HG03045 (cell line): ENCODE results near the gene NR1I2.

ENCODE experiments used
- ATAC-seq: cut with Tn5 transposase; IDR thresholded peaks from one replicate; pipeline ENCODE4 v1.9.1; 2021; ENCODE audit warnings: mild to moderate bottlenecking, moderate library complexity; ENCODE audit not compliant: unreplicated experiment

The NR1I2 gene

GRCh38 chr3:119817583-119818363, 35.9 kb downstream of the NR1I2 start:
- no peak for ATAC-seq

GRCh38 chr3:119818937-119819336, 37.0 kb downstream of the NR1I2 start:
- ATAC-seq = no peak

DNA sequence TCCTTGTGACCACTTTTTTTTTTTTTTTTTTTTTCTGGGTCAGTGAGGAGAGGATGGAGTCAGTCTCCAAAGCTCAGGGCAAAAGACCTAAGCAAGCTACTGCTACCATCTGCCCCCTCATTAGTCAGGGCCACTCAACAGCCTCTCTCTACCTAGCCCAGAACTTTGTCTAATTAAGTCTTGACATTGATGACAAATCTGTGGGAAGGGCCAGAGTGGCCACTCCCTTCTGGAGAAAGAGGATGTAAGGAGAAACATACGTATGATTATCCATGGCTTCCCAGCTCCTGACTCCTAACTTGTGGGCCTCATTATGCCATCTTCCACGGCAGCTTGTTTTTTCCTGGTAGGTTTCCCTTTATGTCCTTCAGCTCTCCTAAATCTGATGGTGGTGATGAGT, 37.9 kb downstream of the NR1I2 start:
- ATAC-seq = no peak

GRCh38 chr3:119825820-119826219, 43.9 kb downstream of the NR1I2 start:
- no peak for ATAC-seq

DNA sequence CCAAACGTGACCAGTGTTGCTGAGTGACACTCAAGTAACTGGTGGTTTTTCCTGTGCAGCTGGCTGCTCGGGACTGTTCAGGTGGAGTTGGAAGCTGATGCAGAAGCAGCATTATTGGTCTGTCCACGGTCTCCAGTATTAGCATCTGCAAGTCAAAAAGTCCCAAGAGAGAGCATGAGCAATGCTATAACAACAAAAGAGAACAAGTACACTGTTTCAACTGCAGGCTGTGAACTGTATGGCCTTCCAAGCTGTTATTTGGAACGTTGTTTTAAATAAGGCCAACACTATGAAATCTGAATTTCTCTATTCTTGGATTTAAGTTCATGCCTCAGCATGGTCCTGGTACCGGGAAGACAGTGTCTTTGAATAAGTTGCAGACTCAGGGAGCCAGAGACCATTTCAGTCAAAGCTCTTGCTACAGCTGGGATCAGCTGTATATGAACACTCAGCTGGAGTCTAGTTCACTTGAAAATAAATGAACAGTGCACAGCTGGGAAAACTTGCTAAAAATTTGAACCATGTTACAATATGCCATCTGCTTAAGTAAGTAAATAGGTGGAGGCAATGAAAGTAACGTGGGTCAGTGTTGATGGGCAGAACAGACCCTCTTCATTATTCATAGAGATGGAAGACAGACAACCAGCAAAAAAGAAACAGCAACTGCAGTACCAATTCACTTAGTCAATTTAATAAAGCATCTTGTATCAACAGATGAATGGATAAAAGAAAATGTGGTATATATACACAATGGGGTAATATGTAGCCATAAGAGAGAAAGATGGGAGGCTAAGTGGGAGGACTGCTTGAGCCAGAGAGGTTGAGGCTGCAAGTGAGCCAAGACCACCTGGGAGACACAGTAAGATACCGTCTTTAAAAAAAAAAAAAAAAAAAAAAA, 45.1 kb downstream of the NR1I2 start:
- no peak for ATAC-seq

DNA sequence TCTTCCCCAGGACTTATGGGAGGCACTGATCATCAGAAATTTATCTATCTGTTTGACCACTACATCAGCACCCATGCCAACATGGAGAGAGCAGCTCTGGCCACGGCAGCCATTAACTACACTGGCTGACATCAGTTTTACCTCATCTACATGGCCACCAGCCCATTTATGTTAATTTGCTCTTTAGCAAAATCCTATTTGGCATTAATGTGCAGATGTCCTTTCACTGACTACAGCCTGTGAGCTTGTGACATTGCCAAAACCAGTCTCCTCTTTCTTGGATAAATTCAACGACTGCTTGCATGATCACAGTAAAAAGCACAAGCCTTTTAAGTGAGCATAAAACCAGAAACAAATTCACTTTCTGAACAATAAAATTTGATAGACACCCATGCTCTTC, 47.5 kb downstream of the NR1I2 start:
- no peak for ATAC-seq

DNA sequence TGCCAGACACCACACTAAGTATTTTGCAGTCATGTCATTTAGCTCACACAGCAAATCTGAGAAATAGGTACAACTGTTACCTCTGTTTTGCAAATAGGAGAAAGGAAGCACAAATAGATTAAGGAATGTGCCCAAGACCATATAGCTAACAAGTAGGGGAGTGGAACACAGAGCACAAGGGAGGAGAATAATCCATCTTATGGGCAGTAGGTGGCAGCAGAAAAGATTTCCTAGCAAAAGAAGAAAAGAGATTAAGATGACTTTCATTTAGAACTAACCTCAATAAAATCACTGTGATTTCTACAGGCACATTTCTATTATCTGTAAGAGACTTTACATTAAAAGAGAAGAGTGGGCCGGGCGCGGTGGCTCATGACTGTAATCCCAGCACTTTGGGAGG, 49.1 kb downstream of the NR1I2 start:
- no peak for ATAC-seq

DNA sequence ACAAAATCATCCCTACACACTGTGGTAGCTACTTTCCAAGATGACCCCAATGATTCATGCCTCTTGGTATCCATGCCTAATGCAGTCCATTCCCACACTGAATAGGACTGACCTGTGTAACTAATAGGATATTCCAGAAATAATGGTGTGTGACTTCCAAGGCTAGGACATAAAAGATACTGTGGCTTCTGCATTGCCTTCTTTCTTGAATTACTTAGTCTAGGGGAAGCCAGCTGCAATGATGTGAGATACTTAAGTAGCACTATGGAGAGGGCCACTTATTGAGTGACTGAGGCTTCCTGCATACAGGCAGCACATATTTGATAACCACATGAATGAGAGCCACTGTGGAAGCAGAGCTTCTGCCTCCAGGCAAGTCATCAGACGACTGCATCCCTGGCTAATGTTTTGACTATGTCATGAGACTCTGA, 50.1 kb downstream of the NR1I2 start:
- no peak for ATAC-seq

DNA sequence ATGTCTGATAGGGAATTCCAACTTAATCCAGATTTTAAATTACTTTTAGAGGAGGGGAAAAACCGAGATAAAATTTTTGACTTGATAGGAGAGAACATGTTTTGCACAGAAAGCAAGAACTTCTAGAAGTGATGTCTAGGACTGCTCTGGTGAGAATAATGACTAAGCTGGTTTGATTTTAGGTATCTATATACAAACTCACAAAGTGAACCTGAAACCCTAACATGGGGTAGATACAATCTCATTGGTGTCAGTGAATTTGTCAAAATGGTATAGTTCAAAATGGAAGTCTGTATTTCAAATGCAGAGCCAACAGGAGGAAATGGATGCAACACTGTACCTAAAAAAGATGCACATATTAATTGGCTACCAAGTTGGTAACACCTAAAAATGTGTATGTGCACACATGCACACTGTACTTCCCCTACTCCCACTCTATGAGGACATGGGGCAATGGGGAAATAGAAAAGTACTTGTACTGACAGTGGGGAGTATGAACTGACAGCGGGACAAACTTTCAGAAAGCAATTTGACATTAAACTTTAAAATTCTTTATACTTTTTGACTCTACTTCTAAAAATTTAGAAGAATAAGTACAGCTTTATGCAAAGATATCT, 53.0 kb downstream of the NR1I2 start:
- ATAC-seq = no peak

- no peak for ATAC-seq
These were observed 53.7 kb downstream of the NR1I2 start for GRCh38 chr3:119835556-119835955.

DNA sequence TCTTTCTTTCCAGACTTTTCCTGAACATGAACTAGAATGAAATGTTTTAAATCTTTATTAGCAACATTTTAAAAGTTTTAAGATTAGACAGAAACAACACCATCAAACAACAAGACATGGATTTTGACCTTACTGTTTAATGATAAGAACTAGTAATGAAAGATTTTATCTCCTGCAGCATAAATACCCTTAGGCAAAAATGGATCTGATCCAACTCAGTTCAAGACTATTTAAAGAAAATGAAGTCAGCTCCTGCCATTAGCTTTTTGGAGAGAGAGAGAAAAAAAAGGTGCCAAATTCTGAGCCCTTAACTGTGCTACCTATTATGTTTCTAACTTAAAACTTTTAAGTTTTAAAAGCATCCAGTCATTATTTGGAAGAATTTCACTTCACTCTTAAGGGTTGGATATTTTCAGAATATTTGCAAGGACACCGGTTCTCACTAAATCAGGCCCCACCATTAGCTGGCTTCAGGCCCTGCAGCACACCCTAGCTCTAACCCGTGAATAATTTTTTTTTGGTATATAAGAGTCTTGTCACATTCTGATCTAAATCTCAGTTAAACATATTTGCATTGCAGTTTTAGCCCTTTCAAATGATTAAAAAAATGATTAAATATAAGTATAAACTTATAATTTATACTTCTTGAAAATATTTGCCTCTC, 60.0 kb downstream of the NR1I2 start:
- no peak for ATAC-seq

DNA sequence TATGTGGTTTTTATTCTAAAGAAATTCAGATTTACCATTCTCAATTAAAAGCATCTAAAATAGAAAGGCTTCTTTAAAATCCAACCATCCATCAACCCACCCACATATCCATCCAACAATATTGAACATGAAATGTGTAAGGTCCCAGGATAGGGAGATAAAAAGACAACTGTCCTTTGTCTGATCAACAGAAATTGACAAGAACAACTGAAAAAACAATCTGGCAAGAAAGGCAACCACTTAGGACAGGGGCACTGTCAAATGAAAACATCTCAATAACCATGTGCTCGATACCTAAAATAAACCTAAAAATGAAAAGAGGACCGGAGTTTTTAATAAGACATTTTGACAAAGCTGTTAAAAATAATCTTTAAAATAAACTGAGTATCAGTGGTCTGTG, 67.2 kb downstream of the NR1I2 start:
- ATAC-seq = no peak

GRCh38 chr3:119856695-119857094, 74.8 kb downstream of the NR1I2 start:
- no peak for ATAC-seq

- no peak for ATAC-seq
These were observed 77.1 kb downstream of the NR1I2 start for GRCh38 chr3:119858957-119859356.

DNA sequence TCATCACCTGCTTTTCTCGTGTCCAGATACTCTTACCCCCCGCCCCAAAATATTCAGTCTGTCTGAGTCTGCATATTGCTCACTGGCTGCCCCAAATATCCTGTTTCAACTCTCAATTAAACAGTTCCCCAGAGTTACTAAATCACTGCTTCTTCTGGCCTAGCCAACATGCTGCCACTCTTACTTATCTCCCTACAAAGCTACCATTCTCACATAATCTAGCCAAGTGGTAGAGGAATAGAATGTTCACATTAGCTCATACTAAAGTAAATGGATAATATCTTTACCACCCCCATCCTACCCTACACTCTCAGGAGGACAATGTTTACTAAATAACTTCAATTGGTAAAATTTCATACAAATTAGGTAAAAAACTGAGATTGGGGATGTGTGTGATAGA, 77.8 kb downstream of the NR1I2 start:
- no peak for ATAC-seq

DNA sequence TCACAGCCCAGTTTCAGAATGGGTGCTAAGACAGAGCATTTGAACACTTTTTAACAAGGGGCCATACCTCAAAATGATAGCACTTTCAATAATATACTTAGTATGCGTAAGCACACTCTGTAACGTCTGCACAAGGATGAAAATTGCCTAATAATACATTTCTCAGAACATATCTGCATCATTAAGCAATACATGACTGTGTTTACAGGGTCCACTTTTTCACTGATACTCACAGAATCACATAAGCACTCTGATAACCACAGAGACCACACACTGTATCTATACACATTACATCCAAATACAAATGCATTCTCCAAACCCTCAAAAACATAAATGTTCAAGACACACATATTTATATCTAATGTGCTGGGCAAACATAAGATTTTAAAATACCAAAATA, 79.8 kb downstream of the NR1I2 start:
- no peak for ATAC-seq

GRCh38 chr3:119862616-119863015, 80.7 kb downstream of the NR1I2 start:
- no peak for ATAC-seq

DNA sequence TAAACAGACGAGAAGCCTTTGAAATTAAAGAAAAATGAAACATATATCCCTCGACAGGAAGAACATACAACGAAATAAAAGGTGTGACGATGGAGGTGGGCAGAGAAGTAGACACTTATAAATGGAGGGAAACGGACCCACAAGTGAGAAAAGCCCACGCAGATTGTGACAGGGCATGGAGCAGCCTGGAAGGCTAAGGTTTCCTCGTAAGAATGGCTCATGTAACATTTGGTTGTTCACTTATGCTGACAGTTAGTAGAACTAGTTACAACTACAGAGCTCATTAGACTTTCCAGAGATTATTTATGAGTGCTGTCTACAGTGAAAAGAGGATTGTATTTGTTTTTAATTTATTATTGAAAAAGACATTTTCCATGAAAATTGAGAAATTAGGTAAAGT, 82.6 kb downstream of the NR1I2 start:
- no peak for ATAC-seq
